Retinal pigment epithelial cell (primary cell): ENCODE measurements around the gene EGFL7.

Source experiments
- DNase-seq: peaks from one replicate; pipeline ENCODE4 v3.0.0-alpha.2; 2010; ENCODE audit warnings: low read depth
- H3K4me3 ChIP-seq: 2 replicates; pipeline ENCODE4 v1.5.1; 2011; ENCODE audit warnings: mild to moderate bottlenecking, low read length, control low read depth, moderate library complexity
- CTCF ChIP-seq: conservative IDR thresholded peaks from 2 replicates; pipeline ENCODE4 v1.5.1; 2011; ENCODE audit warnings: low read depth, low read length, control low read depth, inconsistent platforms

Gene EGFL7

GRCh38 chr9:136679431-136679941 is 16.8 kb downstream of the EGFL7 start:
- no peak for TF ChIP-seq CTCF
- H3K4me3 ChIP-seq: no peak overlapping the region

GRCh38 chr9:136681029-136681428 is 18.3 kb downstream of the EGFL7 start:
- no peak for DNase-seq
- H3K4me3 ChIP-seq: no peak overlapping the region
- no peak for TF ChIP-seq CTCF

More at GRCh38 chr9:136679431-136679941, 16.8 kb downstream of the EGFL7 start:
- no peak for DNase-seq

- no peak for DNase-seq
- no peak for TF ChIP-seq CTCF
- H3K4me3 ChIP-seq: no peak overlapping the region
Measured at GRCh38 chr9:136681945-136682699, 19.4 kb downstream of the EGFL7 start.

- H3K4me3 ChIP-seq: no peak overlapping the region
- no peak for TF ChIP-seq CTCF
- no peak for DNase-seq
Measured at GRCh38 chr9:136682710-136683109, 20.0 kb downstream of the EGFL7 start.

- no peak for DNase-seq
- TF ChIP-seq CTCF: no peak
- no peak overlapping the region for H3K4me3 ChIP-seq
Measured at GRCh38 chr9:136683173-136683745, 20.5 kb downstream of the EGFL7 start.

- no peak for TF ChIP-seq CTCF
- no peak for DNase-seq
Measured at GRCh38 chr9:136683755-136684154, 21.0 kb downstream of the EGFL7 start.

GRCh38 chr9:136684339-136684738 is 21.6 kb downstream of the EGFL7 start:
- no peak for DNase-seq
- no peak for TF ChIP-seq CTCF
- no peak overlapping the region for H3K4me3 ChIP-seq

More at GRCh38 chr9:136683755-136684154, 21.0 kb downstream of the EGFL7 start:
- no peak overlapping the region for H3K4me3 ChIP-seq
